SHP77 (cell line): Measurements from ENCODE around the gene PCNX1.
"Not testable (repeated sequence)": the region's sequence is repeated elsewhere in the genome, so short reads cannot be mapped to it uniquely, and the experiment has no call there.

ENCODE experiments used
- DNase-seq, 2 experiments: peaks; one replicate each; lab custom pipeline; 2025; lab: John Stamatoyannopoulos, UW

The PCNX1 gene

GRCh38 chr14:70907176-70907995 is at the start of gene PCNX1:
Gene PCNX1, plus strand, starts transcription at chr14:70907459. Its CDS starts 392 bp downstream, at chr14:70907851.
- peak; percentile 69 to 82 for DNase-seq

GRCh38 chr14:70857496-70857890 is 49.8 kb upstream of the PCNX1 start:
- no peak for DNase-seq

GRCh38 chr14:70858641-70859040 is 48.6 kb upstream of the PCNX1 start:
- DNase-seq = no peak

GRCh38 chr14:70866992-70867391 is 40.3 kb upstream of the PCNX1 start:
- DNase-seq = not testable (repeated sequence)

- DNase-seq = no peak
Measured at GRCh38 chr14:70871001-70871400, 36.3 kb upstream of the PCNX1 start.

- DNase-seq = no peak
Measured at GRCh38 chr14:70871863-70872677, 35.2 kb upstream of the PCNX1 start.

- DNase-seq = no peak
Measured at GRCh38 chr14:70872678-70873020, 34.6 kb upstream of the PCNX1 start.

GRCh38 chr14:70873627-70874026 is 33.6 kb upstream of the PCNX1 start:
- no peak for DNase-seq

- not testable (repeated sequence) for DNase-seq
Measured at GRCh38 chr14:70875811-70876460, 31.3 kb upstream of the PCNX1 start.

GRCh38 chr14:70879448-70879847 is 27.8 kb upstream of the PCNX1 start:
- no peak for DNase-seq

GRCh38 chr14:70880888-70881287 is 26.4 kb upstream of the PCNX1 start:
- DNase-seq = not testable (repeated sequence)

GRCh38 chr14:70881549-70882177 is 25.6 kb upstream of the PCNX1 start:
- no peak for DNase-seq

- DNase-seq = no peak
Measured at GRCh38 chr14:70882776-70883492, 24.3 kb upstream of the PCNX1 start.

GRCh38 chr14:70884595-70885342 is 22.5 kb upstream of the PCNX1 start:
- no peak for DNase-seq

- no peak for DNase-seq
Measured at GRCh38 chr14:70885343-70886022, 21.8 kb upstream of the PCNX1 start.

- DNase-seq = no peak
Measured at GRCh38 chr14:70886421-70887206, 20.6 kb upstream of the PCNX1 start.

GRCh38 chr14:70887207-70887681 is 20.0 kb upstream of the PCNX1 start:
- no peak for DNase-seq

- DNase-seq = no peak
Measured at GRCh38 chr14:70887737-70888499, 19.3 kb upstream of the PCNX1 start.
